NCI-H2171 (cell line): ENCODE data around the gene PLEKHG5.
"Not testable (repeated sequence)": the region's sequence is repeated elsewhere in the genome, so short reads cannot be mapped to it uniquely, and the experiment has no call there.

ENCODE experiments used
- DNase-seq: peaks from one replicate; lab custom pipeline; 2025; lab: John Stamatoyannopoulos, UW

The PLEKHG5 gene

DNA sequence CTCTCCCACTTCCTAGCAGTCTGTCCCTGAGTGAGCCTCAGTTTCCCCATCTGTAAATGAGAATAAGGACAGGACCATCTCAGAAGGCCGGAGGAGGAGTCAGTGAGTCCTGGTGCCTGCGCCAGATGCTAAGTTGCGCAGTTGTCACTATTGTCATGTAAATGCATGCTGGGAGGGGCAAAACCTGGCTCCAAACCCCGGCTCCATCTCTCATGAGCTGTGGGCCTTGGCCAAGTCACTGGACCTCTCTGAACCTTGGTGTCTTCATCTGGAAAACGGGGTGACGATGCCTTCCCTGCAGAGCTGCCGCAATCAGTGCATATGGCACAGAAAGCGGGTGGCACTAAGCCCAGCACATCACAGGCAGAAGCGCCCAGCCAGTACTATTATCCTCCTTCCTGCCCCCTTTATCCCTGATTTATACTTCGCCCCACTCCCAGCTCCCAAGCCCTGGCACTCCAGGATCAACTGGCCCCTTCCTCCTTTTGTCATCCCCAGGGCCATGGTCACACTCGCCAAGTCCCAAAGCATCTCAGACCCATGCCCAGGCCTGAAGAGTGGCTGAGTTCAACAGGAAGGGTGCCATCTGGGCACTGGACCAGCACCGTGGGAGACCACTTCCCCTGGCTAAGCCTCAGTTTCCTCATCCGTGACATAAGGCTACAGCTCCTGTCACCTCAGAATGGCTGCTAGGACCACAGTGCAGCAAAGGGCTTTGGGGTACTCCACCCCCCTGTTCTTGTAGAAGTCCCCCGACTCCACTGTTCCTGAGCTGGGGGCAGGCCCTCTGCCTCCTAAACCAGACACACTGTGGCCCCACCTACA lies 4.3 kb upstream of the PLEKHG5 start:
- no peak for DNase-seq

DNA sequence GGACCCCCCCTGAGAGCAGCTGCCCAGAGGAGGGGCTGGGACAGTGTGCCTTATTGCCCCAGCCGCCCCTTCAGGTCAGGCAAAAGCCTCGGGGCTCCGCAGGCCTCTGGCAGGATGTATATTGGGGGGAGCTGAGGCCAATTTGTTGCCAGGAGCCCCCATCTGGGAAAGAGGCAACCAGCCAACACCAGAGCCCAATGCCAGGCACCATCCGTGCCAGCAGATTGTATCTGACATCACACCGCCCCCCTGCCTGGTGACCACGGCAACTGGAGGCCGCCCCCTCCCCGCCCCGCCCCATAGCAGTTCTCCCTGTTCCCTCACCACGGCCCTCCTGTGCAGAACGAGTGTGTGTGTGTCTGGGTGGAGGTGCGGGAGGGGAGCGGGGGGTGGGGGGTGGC lies 3.6 kb upstream of the PLEKHG5 start:
- peak; percentile 75 for DNase-seq

DNA sequence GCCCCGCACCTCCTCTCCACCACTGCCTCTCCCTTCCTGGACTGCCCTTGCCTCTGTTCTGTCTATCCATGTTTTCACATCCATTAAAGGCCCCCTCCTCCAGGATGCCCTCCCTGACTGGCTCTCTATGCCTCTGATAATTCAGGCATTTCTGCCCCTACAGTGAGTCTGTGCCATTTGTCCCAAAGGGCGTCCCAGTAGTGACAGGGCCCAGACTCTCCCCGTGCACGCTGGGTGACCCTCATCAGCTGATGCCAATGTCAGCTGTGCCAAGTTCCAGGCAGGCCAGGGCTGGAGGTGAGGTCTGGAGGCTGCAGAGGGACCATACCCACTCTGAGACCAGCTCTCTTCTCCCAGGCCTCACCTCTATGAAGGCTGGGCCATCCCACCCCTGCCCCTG lies 3.2 kb upstream of the PLEKHG5 start:
- no peak for DNase-seq

DNA sequence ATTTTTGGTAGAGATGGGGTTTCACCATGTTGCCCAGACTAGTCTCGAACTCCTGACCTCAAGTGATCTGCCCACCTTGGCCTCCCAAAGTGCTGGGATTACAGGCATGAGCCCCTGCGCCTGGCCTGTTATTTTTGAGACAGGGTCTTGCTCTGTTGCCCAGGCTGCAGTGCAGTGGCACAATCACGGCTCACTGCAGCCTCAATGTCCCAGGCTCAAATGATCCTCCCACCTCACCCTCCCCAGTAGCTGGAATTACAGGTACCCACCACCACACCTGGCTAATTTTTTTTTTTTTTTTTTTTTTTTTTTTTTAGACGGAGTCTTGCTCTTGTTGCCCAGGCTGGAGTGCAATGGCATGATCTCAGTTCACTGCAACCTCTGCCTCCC lies 2.4 kb upstream of the PLEKHG5 start:
- not testable (repeated sequence) for DNase-seq

GRCh38 chr1:6491966-6492365 lies 499 bp upstream of the PLEKHG5 start:
- no peak for DNase-seq

- DNase-seq, result no peak
Observed at GRCh38 chr1:6491081-6491449, 402 bp downstream of the PLEKHG5 start.

DNA sequence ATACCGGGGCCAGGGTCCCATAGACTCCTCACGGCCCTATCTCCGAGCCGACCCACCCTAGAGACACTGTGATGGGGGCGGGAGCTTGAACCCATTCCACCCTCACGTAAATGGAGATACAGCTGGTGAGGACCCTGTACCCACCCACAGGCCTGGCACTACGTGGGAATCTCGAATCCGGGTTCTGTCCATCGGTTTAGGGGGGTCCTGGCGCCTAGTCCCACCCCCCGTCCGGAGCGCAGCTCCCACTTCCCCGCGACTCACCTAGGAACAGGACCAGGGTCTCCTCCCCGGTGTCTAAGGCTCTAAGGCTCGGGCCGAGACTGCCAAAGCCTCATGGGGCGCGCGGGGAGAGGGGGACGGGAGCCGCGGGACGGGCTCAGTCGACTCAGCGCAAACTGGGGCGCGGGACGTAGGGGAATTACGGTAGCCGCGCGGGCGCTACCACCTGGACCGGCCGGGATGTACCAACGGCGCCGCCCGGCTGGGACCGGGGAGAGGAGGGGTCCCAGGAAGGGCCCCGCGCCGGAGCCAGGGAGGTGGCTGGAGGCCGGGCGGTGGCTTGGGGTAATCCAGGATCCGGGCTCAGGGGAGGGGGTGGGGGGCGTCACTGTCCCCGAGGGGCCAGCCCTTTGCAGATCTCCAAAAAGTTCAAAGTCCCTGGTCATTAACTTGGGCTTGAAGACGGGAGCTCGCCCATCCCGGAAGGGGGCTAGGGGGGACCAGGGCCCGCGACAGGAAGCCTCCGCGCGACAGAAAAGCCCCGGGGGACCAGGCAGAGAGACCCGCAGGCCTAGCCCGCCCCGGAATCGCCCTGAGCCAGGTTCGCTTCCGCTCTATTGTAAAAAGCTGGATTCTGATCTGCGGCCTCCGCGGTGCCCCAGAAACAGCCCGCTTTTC lies 1.0 kb downstream of the PLEKHG5 start:
- peak; percentile 76 for DNase-seq

GRCh38 chr1:6489799-6490180 lies 1.7 kb downstream of the PLEKHG5 start:
- peak; percentile 55 for DNase-seq

GRCh38 chr1:6489383-6489765 lies 2.1 kb downstream of the PLEKHG5 start:
- DNase-seq, result peak; percentile 52

DNA sequence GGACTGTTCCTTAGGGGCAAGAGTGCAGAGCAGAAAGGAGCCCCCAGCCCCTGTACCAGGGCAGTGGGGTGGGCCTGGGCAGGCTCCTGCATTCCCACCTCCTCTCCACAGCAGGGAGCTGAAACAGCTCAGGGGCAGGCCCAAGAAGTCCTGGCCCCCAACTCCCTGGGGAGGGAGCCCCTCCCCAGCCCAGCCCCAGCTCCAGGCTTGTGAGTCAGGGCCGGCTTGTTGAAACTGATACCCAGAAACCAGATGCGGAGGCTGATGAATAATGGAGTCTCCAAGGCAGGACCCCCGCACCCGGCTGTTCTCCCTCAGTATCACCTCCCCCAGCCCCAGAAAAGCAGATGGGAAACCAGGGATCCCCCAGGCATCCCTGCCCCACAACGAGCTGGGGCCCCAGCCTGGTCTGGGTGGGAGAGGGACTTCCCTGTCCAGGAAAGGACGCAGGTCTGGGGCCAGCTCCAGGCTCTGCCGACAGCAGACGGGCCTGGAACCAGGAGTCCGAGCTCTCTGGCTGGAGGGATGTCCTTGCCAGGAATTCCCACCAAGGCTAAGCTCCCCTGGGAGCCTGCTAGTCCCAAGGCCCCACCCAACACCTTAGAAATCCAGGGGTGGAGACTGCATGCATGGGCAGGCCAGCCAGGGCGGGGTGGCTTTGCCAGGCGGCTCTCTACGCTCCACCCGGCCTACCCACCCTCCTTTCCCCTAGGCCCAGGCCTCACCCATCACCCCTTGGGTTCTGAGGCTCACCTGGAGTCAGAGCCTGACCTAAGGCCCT lies 2.7 kb downstream of the PLEKHG5 start:
- peak; percentile 90 for DNase-seq

DNA sequence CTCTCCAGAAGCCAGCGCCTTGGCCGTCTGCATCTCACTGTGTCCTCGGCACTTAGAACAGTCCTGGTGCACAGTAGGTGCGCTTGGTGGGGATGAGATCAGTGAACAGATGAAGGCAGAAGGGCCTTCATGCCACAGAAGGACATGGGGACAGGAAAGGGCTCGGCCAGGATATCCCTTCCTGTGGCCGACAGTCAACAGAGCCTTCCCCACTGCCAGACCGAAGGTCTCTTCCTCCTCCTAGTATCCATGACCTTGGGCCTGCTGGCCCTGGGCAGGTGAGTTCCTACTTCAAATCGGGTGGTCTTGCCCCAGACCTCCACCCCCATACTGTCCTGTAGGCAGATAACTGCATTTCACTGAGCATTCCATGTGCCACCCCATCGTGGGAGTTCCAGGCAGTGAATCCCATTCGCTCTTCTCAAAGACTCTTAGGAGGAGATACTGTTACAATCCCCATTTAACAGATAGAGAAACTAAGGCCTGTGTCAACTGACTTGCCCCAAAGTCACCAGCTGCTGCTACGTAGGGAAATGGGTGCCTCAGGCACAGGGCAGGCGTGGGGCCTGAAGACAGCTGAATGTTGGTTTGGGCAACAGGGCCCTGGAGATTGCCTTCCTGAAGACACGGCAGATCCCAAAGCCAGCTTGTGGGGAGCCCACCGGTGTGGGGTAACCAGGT lies 3.5 kb downstream of the PLEKHG5 start:
- no peak for DNase-seq

DNA sequence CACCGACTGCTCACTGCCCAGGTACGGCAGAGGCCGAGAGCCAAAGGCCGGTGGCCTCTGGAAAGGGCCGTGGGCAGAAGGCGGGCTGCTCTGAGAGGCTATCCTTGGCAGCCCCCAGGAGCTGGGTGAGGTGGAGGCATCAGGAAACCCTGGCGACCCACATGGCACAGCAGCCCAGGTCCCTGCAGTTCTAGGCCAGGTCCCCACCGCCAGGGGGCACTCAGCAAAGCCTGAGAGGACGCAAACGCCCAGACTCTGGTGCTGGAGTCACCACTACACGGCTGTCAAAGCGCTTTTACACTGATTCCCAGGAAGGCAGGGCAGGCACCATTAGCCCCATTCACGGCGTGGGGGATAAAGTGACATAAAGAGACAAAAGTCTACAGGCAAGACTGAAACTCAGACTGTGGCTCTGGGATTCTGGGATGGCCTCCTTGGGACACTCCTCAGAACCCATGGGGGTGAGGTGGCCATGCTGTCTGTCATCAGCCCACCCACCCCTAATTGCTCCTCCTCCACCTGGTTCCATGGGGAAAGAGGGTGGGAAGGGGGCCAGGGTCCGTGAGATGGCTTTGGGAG lies 4.9 kb downstream of the PLEKHG5 start:
- peak; percentile 71 for DNase-seq

DNA sequence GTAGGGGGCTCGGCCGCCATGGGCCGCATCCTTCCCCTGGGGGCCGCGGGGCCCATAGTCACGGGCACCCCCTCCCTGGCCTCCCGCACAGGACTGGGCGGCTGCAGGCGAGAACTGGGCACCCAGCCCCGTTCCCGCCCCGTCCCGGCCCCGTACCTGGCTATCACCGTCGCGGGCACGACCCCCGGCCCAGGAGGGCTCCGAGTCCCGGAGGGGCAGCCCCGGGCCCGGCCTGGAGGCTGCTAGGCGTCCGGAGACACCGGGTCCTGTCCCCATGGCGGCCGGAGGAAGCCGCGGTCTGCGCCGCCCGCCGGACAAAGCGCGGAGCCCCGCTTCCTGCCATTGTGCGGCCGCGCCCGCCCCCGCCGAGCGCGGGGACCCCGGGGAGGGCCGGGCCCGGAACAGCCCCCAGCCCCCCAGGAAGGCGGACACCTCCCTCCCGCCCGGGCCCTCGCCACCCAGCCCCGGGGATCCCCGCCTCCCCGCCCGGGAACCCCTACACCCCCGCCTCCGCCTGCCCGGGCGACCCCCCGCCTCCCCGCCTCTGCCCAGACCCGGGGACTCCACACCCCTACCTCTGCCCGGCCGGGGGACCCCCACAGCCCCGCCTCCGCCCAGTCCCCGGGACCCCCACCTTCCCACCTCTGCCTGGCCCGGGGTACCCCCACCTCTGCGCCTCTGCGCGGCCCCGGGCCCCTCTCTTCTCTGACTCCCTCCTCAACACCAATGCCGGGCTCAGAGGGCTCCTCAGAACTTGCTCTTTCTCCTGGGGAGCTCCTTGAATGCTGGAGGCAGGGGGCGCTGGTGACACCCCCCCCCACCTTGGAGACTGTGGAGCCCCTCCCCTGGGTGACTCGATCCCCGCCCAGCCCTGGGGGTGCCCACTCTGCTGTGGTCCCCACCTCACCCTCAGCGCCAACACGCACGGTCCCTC lies 6.0 kb downstream of the PLEKHG5 start:
- DNase-seq, result no peak

- DNase-seq, result no peak
Observed at GRCh38 chr1:6484826-6485167, 6.7 kb downstream of the PLEKHG5 start.

DNA sequence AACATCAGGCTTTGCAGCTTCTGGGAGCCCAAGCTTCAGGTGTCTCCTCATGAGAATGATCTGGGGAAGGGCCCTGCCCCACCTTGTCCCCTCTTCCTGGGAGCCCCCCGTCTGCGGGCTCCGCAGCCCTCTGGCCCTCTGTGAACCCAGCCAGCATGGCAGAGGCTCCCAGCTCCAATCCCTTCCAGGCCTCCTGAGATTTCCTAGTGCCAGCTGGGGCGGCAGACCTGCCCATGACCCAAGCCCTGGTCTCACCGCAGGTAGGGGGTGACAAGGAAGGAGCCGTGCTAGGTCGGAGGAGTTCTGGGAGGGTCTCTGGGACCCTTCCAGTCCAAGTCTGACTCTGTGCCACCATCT lies 7.7 kb downstream of the PLEKHG5 start:
- no peak for DNase-seq

DNA sequence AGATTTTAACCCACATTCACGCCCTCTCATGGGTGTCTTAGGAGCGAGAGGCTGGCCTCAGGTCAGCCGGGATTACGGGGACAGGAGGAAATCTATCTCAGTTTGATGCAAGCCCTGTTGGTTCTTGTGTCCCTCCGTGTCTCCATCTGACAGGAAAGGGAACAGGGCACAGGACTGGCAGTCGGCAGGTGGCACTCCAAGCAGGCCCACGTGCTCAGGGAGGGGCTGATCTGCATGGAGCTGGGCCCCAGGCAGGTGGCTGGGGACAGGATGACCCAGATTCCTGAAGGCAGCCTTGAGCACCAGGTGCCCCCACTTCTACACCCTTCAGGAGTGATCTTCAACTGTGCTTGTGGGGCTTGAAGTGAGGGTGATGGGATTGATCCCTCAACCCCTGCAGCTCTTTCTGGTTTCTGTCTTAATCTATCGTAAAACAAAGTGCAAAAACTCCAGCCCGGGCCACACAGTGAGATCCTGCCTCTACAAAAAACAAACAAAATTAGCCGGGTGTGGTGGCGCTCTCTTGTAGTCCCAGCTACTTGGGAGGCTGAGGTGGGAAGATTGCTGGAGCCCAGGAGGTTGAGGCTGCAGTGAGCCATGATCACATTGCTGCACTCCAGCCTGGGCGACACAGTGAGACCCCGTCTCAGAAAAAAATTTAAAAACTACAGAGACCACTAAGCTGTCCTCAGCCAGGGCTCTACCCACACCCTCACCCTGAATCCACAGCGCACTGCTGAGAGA lies 8.3 kb downstream of the PLEKHG5 start:
- DNase-seq, result no peak

- DNase-seq, result no peak
Observed at GRCh38 chr1:6481820-6482219, 9.6 kb downstream of the PLEKHG5 start.

GRCh38 chr1:6477039-6477820 lies 14.2 kb downstream of the PLEKHG5 start:
- no peak for DNase-seq

DNA sequence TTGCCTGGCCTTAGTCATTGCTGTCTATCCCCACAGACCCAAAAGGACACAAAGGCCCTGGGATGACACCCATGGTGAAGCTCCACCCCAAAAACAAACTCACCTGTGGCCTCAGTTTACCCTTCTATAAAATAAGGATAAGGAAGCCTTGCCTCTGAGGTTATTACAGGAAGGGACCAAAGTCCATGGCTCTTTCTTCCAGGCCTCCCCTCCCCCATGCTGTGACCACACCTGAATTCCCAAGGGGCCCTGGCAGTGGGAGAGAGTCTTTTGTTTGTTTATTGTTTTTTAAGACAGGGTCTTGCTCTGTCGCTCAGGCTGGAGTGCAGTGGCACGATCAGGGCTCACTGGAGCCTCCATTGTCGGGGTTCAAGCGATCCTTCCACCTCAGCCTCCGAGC lies 15.0 kb downstream of the PLEKHG5 start:
- no peak for DNase-seq
